MM.1S (cell line): ENCODE measurements around the gene SPEM3.

ENCODE experiments used
- EZH2 ChIP-seq: fragments of 300-600 bp; sonication (generic); optimal IDR thresholded peaks from 2 replicates; pipeline ENCODE3; 2017; ENCODE audit warnings: low read depth, mild to moderate bottlenecking, antibody characterized with exemption, low read length, mixed read lengths
- EZH2phosphoT487 ChIP-seq: fragments of 300-600 bp; sonication (generic); IDR thresholded peaks from 2 replicates; pipeline ENCODE4 v1.6.1; 2018; ENCODE audit warnings: antibody characterized with exemption, low read length
- TF ChIP-seq, protein P1 (sequence below): fragments of 300-600 bp; sonication (generic); IDR thresholded peaks from 2 replicates; pipeline ENCODE4 v1.5.1; 2016; ENCODE audit warnings: antibody characterized with exemption, low read length, mixed read lengths

DNA sequence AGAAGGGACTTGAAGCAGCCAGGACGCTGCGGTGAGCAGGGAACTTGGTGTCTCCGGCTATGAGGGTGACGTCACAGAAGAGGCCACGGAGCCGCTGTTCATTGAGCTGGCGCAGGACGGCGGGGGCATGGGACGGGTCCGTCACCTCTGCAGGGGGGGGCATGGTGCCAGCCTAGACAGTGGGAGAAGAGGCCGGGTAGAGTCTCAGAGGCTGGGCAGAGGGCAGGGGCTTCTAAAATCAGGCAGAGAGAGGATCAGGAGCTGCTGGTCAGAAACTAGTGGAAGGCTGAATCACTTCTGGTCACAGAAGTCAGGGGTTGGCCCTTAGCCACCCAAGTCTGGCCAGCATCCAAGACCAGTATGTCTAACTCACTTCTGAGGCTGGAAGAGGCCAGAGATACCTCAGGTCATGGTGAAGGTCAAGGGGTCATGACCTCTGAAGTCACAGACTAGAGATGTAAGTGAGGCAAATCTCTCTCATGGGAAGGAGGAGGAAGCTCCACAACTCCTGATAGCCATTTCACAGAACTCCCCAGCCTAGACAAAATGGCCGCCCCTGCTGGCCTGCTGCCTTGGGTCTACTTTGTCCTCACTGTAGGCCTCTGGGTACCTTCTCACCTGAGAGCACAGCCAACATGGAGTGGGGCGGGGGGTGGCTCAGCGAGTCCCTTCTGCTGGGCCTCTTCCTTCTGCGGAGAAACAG is 38.1 kb downstream of the SPEM3 start:
- no peak for TF ChIP-seq EZH2phosphoT487
- TF ChIP-seq, protein P1, sequence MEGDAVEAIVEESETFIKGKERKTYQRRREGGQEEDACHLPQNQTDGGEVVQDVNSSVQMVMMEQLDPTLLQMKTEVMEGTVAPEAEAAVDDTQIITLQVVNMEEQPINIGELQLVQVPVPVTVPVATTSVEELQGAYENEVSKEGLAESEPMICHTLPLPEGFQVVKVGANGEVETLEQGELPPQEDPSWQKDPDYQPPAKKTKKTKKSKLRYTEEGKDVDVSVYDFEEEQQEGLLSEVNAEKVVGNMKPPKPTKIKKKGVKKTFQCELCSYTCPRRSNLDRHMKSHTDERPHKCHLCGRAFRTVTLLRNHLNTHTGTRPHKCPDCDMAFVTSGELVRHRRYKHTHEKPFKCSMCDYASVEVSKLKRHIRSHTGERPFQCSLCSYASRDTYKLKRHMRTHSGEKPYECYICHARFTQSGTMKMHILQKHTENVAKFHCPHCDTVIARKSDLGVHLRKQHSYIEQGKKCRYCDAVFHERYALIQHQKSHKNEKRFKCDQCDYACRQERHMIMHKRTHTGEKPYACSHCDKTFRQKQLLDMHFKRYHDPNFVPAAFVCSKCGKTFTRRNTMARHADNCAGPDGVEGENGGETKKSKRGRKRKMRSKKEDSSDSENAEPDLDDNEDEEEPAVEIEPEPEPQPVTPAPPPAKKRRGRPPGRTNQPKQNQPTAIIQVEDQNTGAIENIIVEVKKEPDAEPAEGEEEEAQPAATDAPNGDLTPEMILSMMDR = no peak
- no peak for TF ChIP-seq EZH2
